ENCODE measurements around the gene HPS6.
"Not testable (repeated sequence)": the region's sequence is repeated elsewhere in the genome, so short reads cannot be mapped to it uniquely, and the experiment has no call there.

HPS6 gene

GRCh38 chr10:102064868-102065560 lies at the start of gene HPS6:
HPS6 (plus strand) TSS chr10:102065349; CDS start chr10:102065475, 126 bp downstream.
- DNase-seq (ENCODE audit: low read depth, low spot score) = no peak

DNA sequence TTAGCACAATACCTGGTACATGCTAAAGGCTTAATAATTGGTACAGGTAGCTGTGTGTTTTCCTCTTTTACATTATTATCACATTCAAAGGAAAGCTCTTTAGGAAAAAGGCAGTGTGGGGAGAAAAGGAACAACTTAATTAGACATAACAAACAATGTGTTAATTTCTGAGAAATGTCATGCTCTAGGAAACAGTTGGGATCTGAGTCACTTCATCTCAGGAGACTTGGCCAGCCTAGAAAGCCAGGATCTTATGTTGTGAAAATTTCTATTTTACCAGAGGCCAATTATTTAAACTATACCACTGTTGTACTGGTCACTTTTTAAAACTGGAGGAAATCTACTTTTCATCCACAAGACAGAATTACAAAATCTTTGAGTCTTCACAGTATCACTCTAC lies 48.7 kb upstream of the HPS6 start:
- no peak for DNase-seq (ENCODE audit: low read depth, low spot score)

DNA sequence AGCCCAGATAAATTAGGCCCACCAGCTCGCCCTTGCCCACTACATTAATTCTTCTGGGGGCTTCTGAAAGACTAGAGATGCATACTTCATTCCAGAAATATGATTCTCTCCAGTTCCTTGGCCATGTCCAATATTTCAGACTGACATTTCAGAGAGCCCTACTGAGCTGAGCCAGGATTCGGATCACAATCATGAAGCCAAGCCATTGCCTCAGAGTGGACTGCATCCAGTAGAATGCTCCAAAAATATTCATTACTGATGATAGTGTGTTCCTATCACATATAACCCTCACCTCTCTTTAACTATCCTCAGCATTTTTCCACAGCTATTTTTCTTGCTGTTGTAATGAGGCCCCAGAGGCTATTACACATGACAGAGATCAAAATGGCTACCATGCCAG lies 47.9 kb upstream of the HPS6 start:
- no peak for DNase-seq (ENCODE audit: low read depth, low spot score)

GRCh38 chr10:102020938-102021337 lies 44.2 kb upstream of the HPS6 start:
- no peak for DNase-seq (ENCODE audit: low read depth, low spot score)

DNA sequence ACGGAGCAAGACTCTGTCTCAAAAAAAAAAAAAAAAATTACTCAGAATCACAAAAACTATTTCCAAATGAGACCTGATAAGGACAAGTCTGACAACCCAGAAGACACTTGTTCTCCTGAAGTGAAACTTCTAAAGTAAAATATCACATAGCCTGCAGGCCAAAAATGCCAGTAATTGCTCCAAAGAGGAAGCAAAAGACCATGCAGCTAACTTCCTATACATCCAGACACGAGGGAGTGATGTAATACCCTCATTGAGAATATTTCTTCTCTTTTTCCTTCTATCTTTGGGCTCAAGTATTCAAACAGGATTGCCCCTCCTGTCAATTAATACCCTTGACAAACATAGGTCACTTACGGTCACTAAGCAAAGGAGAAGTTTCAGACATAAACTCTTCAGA lies 40.4 kb upstream of the HPS6 start:
- DNase-seq (ENCODE audit: low read depth, low spot score) = no peak

DNA sequence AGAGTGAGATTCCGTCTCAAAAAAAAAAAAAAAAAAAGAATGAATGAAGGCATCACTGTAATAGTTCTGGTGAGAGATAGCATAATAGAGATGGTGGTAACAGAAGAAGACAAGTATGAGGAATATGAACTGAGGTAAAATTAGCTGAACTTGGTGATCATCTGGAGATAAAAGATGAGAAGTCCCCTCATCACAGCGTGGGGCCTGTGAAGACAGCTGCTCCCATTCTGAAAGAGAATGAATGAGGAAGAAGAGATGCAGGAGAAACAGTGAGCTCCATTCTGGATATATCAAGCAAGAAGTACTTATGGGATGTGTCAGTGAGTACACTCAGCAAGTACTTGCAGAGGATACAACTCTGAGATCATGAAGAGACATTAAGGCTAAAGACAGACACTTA lies 37.9 kb upstream of the HPS6 start:
- no peak for DNase-seq (ENCODE audit: low read depth, low spot score)

DNA sequence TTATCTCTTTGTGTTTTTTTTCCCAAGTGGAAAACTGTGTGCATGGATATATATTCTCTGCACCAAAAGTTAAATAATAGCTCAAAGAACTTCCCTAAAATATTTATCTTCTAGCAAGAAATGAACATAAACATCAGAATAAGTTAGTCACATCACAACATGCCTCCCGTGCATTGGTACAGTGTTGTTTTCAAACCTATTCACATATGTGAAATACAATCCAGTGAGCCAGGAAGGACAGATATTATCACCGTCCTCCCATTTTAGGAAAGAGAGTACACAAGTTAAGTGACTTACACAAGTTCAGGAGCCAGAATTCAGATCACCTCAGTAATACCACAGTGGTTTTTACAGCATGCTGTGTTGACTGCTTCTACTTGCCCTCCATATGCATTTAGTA lies 31.4 kb upstream of the HPS6 start:
- DNase-seq (ENCODE audit: low read depth, low spot score) = no peak

- not testable (repeated sequence) for DNase-seq (ENCODE audit: low read depth, low spot score)
Measured at GRCh38 chr10:102035807-102036206, 29.3 kb upstream of the HPS6 start.

GRCh38 chr10:102038410-102038809 lies 26.7 kb upstream of the HPS6 start:
- no peak for DNase-seq (ENCODE audit: low read depth, low spot score)

- DNase-seq (ENCODE audit: low read depth, low spot score) = no peak
Measured at GRCh38 chr10:102040305-102041050, 24.7 kb upstream of the HPS6 start.

DNA sequence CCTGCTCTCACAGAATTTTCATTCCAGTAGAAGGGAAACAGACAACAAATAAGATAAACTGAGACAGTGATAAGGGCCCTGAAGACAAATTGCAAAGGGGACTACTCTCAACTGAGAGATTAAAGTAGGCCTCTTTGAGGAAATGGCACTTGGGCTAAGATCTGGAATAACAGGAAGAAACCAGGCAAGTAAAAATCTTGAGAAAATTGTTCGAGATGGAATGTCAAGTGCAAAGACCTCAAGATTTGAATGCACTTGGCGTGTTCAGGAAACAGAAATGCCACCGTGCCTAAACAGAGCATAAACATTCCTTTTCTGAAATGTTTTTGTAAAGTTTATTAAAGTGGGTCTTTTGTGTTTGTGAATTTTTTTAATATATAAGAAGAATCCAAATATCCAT lies 19.9 kb upstream of the HPS6 start:
- no peak for DNase-seq (ENCODE audit: low read depth, low spot score)

- DNase-seq (ENCODE audit: low read depth, low spot score) = no peak
Measured at GRCh38 chr10:102046095-102046494, 19.1 kb upstream of the HPS6 start.

GRCh38 chr10:102054881-102055646 lies 10.1 kb upstream of the HPS6 start:
- DNase-seq (ENCODE audit: low read depth, low spot score) = not testable (repeated sequence)

GRCh38 chr10:102055647-102056419 lies 9.3 kb upstream of the HPS6 start, which contains the start of gene ARMH3:
ARMH3 (minus strand) TSS chr10:102056173; CDS start chr10:102040114, 16,059 bp downstream.
- peak; percentile 86 for DNase-seq (ENCODE audit: low read depth, low spot score)

GRCh38 chr10:102059987-102060386 lies 5.2 kb upstream of the HPS6 start:
- no peak for DNase-seq (ENCODE audit: low read depth, low spot score)

GRCh38 chr10:102064503-102064867 lies 664 bp upstream of the HPS6 start:
- no peak for DNase-seq (ENCODE audit: low read depth, low spot score)

DNA sequence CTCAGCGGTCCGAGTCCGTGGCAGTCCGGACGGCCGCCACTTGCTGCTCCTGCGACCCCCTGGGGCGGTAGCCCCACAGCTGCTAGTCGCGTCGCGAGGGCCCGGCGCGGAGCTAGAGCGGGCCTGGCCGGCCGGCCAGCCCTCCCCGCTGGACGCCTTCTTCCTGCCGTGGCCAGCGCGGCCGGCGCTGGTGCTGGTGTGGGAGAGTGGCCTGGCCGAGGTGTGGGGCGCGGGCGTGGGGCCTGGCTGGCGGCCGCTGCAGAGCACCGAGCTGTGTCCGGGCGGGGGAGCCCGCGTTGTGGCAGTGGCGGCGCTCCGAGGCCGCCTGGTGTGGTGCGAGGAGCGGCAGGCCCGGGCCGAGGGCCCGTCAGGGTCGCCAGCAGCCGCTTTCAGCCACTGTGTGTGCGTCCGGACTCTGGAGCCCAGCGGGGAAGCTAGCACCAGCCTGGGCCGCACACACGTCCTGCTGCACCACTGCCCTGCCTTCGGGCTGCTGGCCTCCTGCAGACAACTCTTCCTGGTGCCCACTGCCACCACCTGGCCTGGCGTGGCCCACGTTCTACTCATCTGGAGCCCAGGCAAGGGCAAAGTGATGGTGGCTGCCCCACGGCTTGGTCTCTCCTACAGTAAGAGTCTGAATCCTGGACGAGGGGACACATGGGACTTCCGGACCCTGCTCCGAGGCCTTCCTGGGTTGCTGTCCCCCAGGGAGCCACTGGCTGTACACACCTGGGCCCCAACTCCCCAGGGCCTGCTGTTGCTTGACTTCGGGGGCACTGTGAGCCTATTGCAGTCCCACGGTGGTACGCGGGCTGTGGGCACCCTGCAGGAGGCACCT lies 631 bp downstream of the HPS6 start:
- no peak for DNase-seq (ENCODE audit: low read depth, low spot score)

- no peak for DNase-seq (ENCODE audit: low read depth, low spot score)
Measured at GRCh38 chr10:102066399-102067088, 1.4 kb downstream of the HPS6 start.

GRCh38 chr10:102067091-102067916 lies 2.2 kb downstream of the HPS6 start:
- no peak for DNase-seq (ENCODE audit: low read depth, low spot score)

Data from brain pericyte (primary cell).